ENCODE results near the gene ERH.

Gene ERH

DNA sequence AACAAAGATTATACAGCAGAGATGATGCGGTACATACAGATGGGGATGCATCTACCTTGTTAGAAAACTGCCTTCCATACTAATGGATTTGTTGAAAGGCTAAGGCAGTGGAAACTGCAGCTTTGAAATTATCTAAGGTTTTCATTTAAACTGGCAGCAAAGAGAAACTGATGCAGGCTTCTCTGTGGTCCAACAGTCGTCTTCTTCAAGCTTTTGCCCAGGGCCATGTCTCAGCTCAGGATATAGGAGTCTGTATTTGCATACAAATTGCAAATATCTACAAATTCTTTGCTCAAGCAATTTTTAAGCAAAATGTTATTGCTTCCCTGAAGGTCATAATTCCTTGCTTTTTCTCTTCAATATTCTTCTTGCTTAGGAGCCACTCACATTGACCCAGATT, 33.7 kb downstream of the ERH start:
- H3K4ac ChIP-seq (ENCODE audit: low read depth in 1 of 2, low read length in 2 of 2): no peak overlapping the region
- H3K27me3 ChIP-seq (ENCODE audit: control insufficient read depth in 1 of 2, insufficient read depth in 1 of 2, low read length in 2 of 2): peaks cover 0 to 18% of the 10 kb centered on the region in 2 experiments
- H3K27ac ChIP-seq (ENCODE audit: low read length, poor library complexity, severe bottlenecking): no peak overlapping the region
- no peak overlapping the region for H2BK15ac ChIP-seq (ENCODE audit: low read depth, poor library complexity, severe bottlenecking)
- no peaks in the 10 kb centered on the region for H3K36me3 ChIP-seq (ENCODE audit: control insufficient read depth in 1 of 2, insufficient read depth in 2 of 2, low read depth in 1 of 2, low read length in 2 of 2)
- H2BK5ac ChIP-seq (ENCODE audit: low read depth, low read length, poor library complexity, severe bottlenecking): no peak overlapping the region
- WGBS: 92% methylated on average over 2 of the region's 2 CpGs
- no peak overlapping the region for H2AK5ac ChIP-seq (ENCODE audit: low read length, severe bottlenecking)
- H3K9me3 ChIP-seq (ENCODE audit: control insufficient read depth, low read length): no peaks in the 10 kb centered on the region
- H4K8ac ChIP-seq (ENCODE audit: low read length): no peak overlapping the region
- no peak overlapping the region for H2BK120ac ChIP-seq (ENCODE audit: low read depth, low read length)
- DNase-seq: no peak
- H3K4me3 ChIP-seq (ENCODE audit: insufficient read depth in 1 of 2, low read depth in 1 of 2, low read length in 2 of 2): no peak overlapping the region
- H3K9ac ChIP-seq (ENCODE audit: low read length): no peak overlapping the region
- no peak overlapping the region for H3K4me2 ChIP-seq (ENCODE audit: low read length, poor library complexity, severe bottlenecking)
- no peak overlapping the region for H4K91ac ChIP-seq (ENCODE audit: low read length)
- no peak overlapping the region for H2AFZ ChIP-seq (ENCODE audit: low read depth, low read length)
- H3K79me1 ChIP-seq (replicated peaks; ENCODE audit: low read length, poor library complexity, severe bottlenecking): no peaks in the 10 kb centered on the region
- H2BK12ac ChIP-seq (ENCODE audit: low read length in 2 of 2): no peak overlapping the region
- no peak overlapping the region for H3K14ac ChIP-seq (ENCODE audit: low read length in 2 of 2)
- H3K4me1 ChIP-seq (ENCODE audit: control insufficient read depth, insufficient read depth, low read depth, low read length): peaks cover 2% of the 10 kb centered on the region
- no peak overlapping the region for H3K23ac ChIP-seq (ENCODE audit: low read length in 2 of 2)
- H3K18ac ChIP-seq (ENCODE audit: low read depth in 1 of 2, low read length in 2 of 2): no peak overlapping the region

- H2BK120ac ChIP-seq (ENCODE audit: low read depth, low read length): no peak overlapping the region
These were observed 34.1 kb downstream of the ERH start for GRCh38 chr14:69363964-69364363.

DNA sequence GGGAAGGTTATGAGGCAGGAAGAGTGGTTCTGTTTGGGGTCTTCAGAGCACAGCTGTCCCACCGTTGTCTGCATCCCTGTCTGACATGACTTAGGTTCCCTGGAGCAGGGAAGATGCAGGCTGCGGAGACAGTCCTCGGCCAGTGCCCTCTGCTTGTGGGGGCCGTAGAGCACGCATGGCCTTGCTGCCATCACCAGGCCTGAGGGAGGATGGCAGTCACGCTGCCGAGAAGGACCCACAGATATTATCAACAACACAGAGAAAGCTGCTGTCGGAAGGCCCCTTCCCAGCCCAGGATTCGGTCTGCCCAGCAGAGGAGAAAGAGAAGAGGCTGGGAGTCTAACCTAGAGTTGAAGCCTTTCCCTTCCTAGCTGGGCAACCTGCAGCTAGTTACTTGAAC, 35.0 kb downstream of the ERH start:
- Histone ChIP-seq H2AK5ac (ENCODE audit: low read length, severe bottlenecking) (no peak overlapping the region), H3K79me1 (replicated peaks; ENCODE audit: low read length, poor library complexity, severe bottlenecking) (no peaks in the 10 kb centered on the region), H4K91ac (ENCODE audit: low read length) (no peak overlapping the region), H2BK5ac (ENCODE audit: low read depth, low read length, poor library complexity, severe bottlenecking) (no peak overlapping the region), H3K27me3 (ENCODE audit: control insufficient read depth in 1 of 2, insufficient read depth in 1 of 2, low read length in 2 of 2) (peaks cover 0 to 26% of the 10 kb centered on the region in 2 experiments), H3K14ac (ENCODE audit: low read length in 2 of 2) (no peak overlapping the region), H3K9ac (ENCODE audit: low read length) (peak overlapping the region; percentile 25), H3K27ac (ENCODE audit: low read length, poor library complexity, severe bottlenecking) (no peak overlapping the region), H4K8ac (ENCODE audit: low read length) (no peak overlapping the region), H3K4me2 (ENCODE audit: low read length, poor library complexity, severe bottlenecking) (no peak overlapping the region), H2BK15ac (ENCODE audit: low read depth, poor library complexity, severe bottlenecking) (no peak overlapping the region), H3K9me3 (ENCODE audit: control insufficient read depth, low read length) (no peaks in the 10 kb centered on the region), H2BK12ac (ENCODE audit: low read length in 2 of 2) (no peak overlapping the region), H3K18ac (ENCODE audit: low read depth in 1 of 2, low read length in 2 of 2) (no peak overlapping the region), H3K23ac (ENCODE audit: low read length in 2 of 2) (no peak overlapping the region), H2BK120ac (ENCODE audit: low read depth, low read length) (no peak overlapping the region), H3K4me1 (ENCODE audit: control insufficient read depth, insufficient read depth, low read depth, low read length) (peaks cover 2% of the 10 kb centered on the region), H2AFZ (ENCODE audit: low read depth, low read length) (no peak overlapping the region), H3K4me3 (ENCODE audit: insufficient read depth in 1 of 2, low read depth in 1 of 2, low read length in 2 of 2) (no peak overlapping the region), H3K36me3 (ENCODE audit: control insufficient read depth in 1 of 2, insufficient read depth in 2 of 2, low read depth in 1 of 2, low read length in 2 of 2) (no peaks in the 10 kb centered on the region), H3K4ac (ENCODE audit: low read depth in 1 of 2, low read length in 2 of 2) (no peak overlapping the region)
- whole genome bisulfite sequencing: 46% methylated on average over 7 of the region's 9 CpGs
- DNase-seq: peak; percentile 28

More at GRCh38 chr14:69363964-69364363, 34.1 kb downstream of the ERH start:
- Histone ChIP-seq H3K14ac (ENCODE audit: low read length in 2 of 2) (no peak overlapping the region), H2BK5ac (ENCODE audit: low read depth, low read length, poor library complexity, severe bottlenecking) (no peak overlapping the region), H2BK15ac (ENCODE audit: low read depth, poor library complexity, severe bottlenecking) (no peak overlapping the region), H4K91ac (ENCODE audit: low read length) (no peak overlapping the region), H3K27me3 (ENCODE audit: control insufficient read depth in 1 of 2, insufficient read depth in 1 of 2, low read length in 2 of 2) (peaks cover 0 to 18% of the 10 kb centered on the region in 2 experiments), H3K4ac (ENCODE audit: low read depth in 1 of 2, low read length in 2 of 2) (no peak overlapping the region), H2BK12ac (ENCODE audit: low read length in 2 of 2) (no peak overlapping the region), H3K9ac (ENCODE audit: low read length) (no peak overlapping the region), H3K36me3 (ENCODE audit: control insufficient read depth in 1 of 2, insufficient read depth in 2 of 2, low read depth in 1 of 2, low read length in 2 of 2) (no peaks in the 10 kb centered on the region), H4K8ac (ENCODE audit: low read length) (no peak overlapping the region), H3K18ac (ENCODE audit: low read depth in 1 of 2, low read length in 2 of 2) (no peak overlapping the region), H3K4me1 (ENCODE audit: control insufficient read depth, insufficient read depth, low read depth, low read length) (peaks cover 2% of the 10 kb centered on the region), H3K9me3 (ENCODE audit: control insufficient read depth, low read length) (no peaks in the 10 kb centered on the region), H2AFZ (ENCODE audit: low read depth, low read length) (no peak overlapping the region), H3K4me3 (ENCODE audit: insufficient read depth in 1 of 2, low read depth in 1 of 2, low read length in 2 of 2) (no peak overlapping the region), H2AK5ac (ENCODE audit: low read length, severe bottlenecking) (no peak overlapping the region), H3K27ac (ENCODE audit: low read length, poor library complexity, severe bottlenecking) (no peak overlapping the region), H3K4me2 (ENCODE audit: low read length, poor library complexity, severe bottlenecking) (no peak overlapping the region), H3K79me1 (replicated peaks; ENCODE audit: low read length, poor library complexity, severe bottlenecking) (no peaks in the 10 kb centered on the region), H3K23ac (ENCODE audit: low read length in 2 of 2) (no peak overlapping the region)
- DNase-seq: no peak
- 96% methylated on average over 4 of the region's 4 CpGs for WGBS

GRCh38 chr14:69360438-69361108, 37.5 kb downstream of the ERH start:
- no peak overlapping the region for H3K4me3 ChIP-seq (ENCODE audit: insufficient read depth in 1 of 2, low read depth in 1 of 2, low read length in 2 of 2)
- H2BK15ac ChIP-seq (ENCODE audit: low read depth, poor library complexity, severe bottlenecking): no peak overlapping the region
- H3K79me1 ChIP-seq (replicated peaks; ENCODE audit: low read length, poor library complexity, severe bottlenecking): no peaks in the 10 kb centered on the region

More at GRCh38 chr14:69360438-69361108, 37.5 kb downstream of the ERH start:
- Histone ChIP-seq H3K36me3 (ENCODE audit: control insufficient read depth in 1 of 2, insufficient read depth in 2 of 2, low read depth in 1 of 2, low read length in 2 of 2) (no peaks in the 10 kb centered on the region), H3K14ac (ENCODE audit: low read length in 2 of 2) (no peak overlapping the region), H2BK12ac (ENCODE audit: low read length in 2 of 2) (no peak overlapping the region), H2AK5ac (ENCODE audit: low read length, severe bottlenecking) (no peak overlapping the region), H4K8ac (ENCODE audit: low read length) (no peak overlapping the region), H2BK120ac (ENCODE audit: low read depth, low read length) (no peak overlapping the region), H3K27me3 (ENCODE audit: control insufficient read depth in 1 of 2, insufficient read depth in 1 of 2, low read length in 2 of 2) (peaks cover 0 to 35% of the 10 kb centered on the region in 2 experiments), H3K4ac (ENCODE audit: low read depth in 1 of 2, low read length in 2 of 2) (no peak overlapping the region), H3K4me1 (ENCODE audit: control insufficient read depth, insufficient read depth, low read depth, low read length) (peaks cover 7% of the 10 kb centered on the region), H3K9me3 (ENCODE audit: control insufficient read depth, low read length) (no peaks in the 10 kb centered on the region), H3K18ac (ENCODE audit: low read depth in 1 of 2, low read length in 2 of 2) (no peak overlapping the region), H3K4me2 (ENCODE audit: low read length, poor library complexity, severe bottlenecking) (no peak overlapping the region), H3K9ac (ENCODE audit: low read length) (no peak overlapping the region), H2BK5ac (ENCODE audit: low read depth, low read length, poor library complexity, severe bottlenecking) (no peak overlapping the region), H4K91ac (ENCODE audit: low read length) (no peak overlapping the region), H3K23ac (ENCODE audit: low read length in 2 of 2) (no peak overlapping the region), H3K27ac (ENCODE audit: low read length, poor library complexity, severe bottlenecking) (no peak overlapping the region), H2AFZ (ENCODE audit: low read depth, low read length) (no peak overlapping the region)
- WGBS: 86% methylated on average over 7 of the region's 7 CpGs
- no peak for DNase-seq

Measured in mesenchymal stem cell (in vitro differentiated cells and primary cell).